ENCODE results near the gene CALB2.
"Not testable (repeated sequence)": the region's sequence is repeated elsewhere in the genome, so short reads cannot be mapped to it uniquely, and the experiment has no call there.

The CALB2 gene, protein sequence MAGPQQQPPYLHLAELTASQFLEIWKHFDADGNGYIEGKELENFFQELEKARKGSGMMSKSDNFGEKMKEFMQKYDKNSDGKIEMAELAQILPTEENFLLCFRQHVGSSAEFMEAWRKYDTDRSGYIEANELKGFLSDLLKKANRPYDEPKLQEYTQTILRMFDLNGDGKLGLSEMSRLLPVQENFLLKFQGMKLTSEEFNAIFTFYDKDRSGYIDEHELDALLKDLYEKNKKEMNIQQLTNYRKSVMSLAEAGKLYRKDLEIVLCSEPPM

GRCh38 chr16:71358464-71358998 is at the start of gene CALB2:
CALB2 (plus strand) TSS chr16:71358723; CDS start chr16:71358793, 70 bp downstream.
- DNase-seq (ENCODE audit: low spot score) = peak; percentile 26

DNA sequence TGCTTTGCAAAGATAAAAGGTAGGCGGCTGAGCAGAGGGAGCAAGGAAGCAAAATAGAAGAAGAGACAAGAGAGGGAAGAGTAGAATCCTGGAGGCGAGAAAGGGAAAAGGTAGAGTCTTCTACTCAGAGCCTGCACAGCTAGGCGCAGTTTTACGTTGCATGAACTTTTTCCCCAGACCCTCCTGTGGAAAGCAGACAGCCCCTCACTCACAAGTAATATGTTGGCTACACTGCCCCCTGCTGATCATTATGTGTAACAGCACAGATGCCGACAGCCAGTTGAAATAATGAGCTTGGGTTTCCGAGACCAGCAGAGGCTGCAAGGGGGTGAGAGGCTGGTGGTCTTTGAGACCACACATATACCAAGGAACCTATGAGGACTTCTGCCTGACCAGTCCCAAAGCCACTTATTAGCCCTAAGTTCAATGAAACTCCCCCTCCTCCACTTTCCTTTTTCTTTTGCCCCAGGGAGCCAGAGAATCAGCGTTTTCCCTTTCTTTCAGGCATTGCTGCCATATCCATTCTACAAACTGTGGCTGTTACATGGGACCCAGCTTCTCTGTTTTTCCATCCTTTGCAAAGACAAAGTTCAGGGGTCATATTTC is 46.9 kb upstream of the CALB2 start:
- DNase-seq (ENCODE audit: low spot score) = no peak

- DNase-seq (ENCODE audit: low spot score) = not testable (repeated sequence)
Observed at GRCh38 chr16:71313591-71313990, 44.9 kb upstream of the CALB2 start.

DNA sequence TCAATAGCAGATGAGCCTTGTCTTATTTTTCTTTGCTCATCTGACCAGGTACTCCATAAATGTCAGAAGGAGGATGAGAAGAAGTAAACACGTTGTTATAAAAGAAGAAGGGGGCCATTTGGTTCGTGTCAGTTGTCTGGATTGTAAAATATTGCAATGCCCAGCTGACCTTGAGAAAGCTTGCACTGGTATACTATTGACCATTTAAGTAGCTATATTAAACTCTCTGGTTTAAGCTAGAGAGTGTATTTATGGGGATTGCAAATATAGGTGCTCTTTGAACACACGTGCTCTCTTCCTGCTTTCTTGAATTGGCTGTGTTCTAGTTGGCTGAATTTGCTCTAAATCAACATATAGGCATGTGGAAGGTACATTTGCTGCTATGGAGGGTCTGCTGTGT is 43.3 kb upstream of the CALB2 start:
- no peak for DNase-seq (ENCODE audit: low spot score)

DNA sequence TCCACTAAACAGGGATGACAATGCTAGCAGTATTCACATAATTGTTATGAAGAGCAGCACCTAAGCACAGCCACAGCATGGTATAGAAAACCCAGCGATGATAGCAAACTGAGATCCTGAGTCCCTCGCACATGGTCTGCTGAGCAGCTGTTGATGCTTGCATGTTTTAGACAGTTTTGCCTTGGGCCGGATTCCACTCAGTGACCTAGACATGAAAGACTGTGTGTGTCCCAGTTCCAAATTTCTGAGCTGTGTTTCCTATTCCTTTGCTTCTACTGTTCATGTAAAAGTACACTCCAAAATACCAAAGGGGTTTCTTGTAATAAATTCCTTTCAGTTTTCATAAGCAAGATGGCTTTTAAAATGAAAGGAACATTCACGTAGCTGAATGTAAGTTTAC is 38.5 kb upstream of the CALB2 start:
- DNase-seq (ENCODE audit: low spot score) = no peak

DNA sequence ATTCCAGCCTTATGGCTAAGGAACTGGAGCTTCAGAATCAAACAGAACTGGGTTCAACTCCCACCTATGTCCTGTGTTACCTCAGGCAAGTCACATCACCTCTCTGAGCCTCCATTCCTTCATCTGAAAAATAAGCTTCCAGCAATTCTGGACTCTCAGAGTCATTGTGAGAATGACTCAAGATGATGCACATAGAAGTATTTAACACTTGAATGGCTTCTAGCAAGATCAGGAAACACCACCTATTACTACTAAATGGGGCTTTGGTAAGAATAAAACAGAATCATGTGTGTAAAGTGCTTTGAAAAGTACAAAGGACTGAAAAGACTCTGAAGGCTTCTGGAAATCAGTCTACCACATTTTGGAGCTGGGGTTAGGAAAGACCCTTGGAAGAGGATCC is 30.8 kb upstream of the CALB2 start:
- DNase-seq (ENCODE audit: low spot score) = no peak

DNA sequence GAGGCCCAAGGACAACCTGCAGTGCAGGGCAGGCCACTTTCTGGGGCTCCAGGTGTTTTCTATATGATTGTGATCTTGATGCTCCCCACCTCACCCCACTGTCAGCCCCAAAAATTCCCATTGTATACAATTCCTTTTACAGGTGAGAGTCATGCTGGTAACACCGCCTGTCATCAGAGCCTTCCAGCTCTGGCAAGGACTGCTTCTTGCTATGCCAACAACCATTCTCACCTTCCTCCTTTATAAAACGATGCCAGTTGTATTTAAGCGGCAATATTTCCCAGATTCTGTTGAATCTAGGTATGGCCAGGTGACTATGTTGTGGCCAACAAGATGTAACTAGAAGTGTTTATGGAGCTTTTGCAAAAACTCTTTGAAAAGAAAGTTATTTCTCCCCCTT is 30.4 kb upstream of the CALB2 start:
- no peak for DNase-seq (ENCODE audit: low spot score)

- DNase-seq (ENCODE audit: low spot score) = no peak
Observed at GRCh38 chr16:71337631-71338030, 20.9 kb upstream of the CALB2 start.

GRCh38 chr16:71338193-71338592 is 20.3 kb upstream of the CALB2 start:
- no peak for DNase-seq (ENCODE audit: low spot score)

DNA sequence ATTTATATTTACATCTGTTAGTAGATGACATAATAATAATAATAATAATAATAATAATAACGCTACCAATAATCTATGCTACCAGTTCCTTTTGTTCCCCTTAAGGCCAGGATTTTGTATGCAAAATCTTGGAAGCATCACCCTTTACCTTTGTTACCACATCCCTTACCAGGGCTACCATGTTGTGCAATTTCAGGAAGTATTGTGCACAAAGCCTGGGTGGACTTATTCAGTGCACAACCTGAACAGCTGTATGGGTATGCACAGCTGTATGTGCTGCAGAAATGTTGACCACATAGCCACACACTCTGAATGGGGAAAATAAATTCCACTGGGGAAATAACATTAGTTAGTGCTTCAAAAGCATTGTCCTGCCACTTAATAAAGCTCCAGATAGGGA is 19.9 kb upstream of the CALB2 start:
- no peak for DNase-seq (ENCODE audit: low spot score)

GRCh38 chr16:71339236-71340171 is 19.0 kb upstream of the CALB2 start:
- no peak for DNase-seq (ENCODE audit: low spot score)

GRCh38 chr16:71340406-71340805 is 18.1 kb upstream of the CALB2 start:
- DNase-seq (ENCODE audit: low spot score) = no peak

- DNase-seq (ENCODE audit: low spot score) = no peak
Observed at GRCh38 chr16:71341881-71342280, 16.6 kb upstream of the CALB2 start.

- DNase-seq (ENCODE audit: low spot score) = no peak
Observed at GRCh38 chr16:71343078-71343477, 15.4 kb upstream of the CALB2 start.

DNA sequence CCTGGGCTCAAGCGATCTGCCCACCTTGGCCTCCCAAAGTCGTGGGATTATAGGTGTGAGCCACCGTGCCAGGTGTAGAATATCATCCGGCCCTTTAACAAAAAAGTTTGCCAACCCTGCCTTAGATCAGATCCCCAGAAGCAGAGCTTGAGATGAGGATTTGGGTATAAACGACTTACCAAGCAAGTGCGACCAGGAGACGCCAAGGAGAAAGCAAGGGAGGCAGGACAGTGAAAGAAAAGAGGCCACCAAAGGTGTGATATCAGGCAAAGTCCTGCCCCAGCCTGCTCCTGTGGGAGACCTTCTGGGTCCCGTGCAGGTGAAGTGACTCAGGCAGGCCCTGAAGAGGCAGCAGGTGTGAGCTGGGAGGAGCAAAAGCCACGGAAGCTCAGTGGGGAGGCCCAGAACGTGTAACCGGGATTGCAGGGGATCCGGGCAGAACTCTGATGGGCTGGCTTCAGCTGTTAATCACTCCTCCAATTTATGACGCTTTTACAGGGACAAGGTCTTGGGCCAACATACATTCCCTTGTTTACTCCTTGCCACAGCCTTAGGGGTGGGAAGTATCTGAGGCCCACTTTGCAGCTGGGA is 14.1 kb upstream of the CALB2 start:
- no peak for DNase-seq (ENCODE audit: low spot score)

DNA sequence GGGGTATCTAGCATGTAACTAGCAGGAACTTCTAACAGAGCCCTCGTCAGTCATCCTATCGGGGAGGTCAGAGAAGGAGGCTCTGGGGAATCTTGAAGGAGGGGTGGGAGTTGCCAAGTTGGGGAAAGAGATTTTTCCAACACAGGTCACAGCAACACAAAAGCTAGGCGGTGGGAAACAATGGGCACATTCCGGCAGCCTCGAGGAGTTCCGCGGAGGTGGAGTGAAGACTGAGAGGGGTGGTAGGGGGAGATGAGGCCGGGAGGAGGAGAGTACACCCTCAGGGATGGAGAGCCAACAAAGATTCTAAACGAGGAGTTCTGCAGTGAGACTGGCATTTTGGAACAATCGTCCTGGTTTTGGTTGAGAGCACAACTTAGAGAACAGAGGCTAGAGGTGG is 13.5 kb upstream of the CALB2 start:
- no peak for DNase-seq (ENCODE audit: low spot score)

DNA sequence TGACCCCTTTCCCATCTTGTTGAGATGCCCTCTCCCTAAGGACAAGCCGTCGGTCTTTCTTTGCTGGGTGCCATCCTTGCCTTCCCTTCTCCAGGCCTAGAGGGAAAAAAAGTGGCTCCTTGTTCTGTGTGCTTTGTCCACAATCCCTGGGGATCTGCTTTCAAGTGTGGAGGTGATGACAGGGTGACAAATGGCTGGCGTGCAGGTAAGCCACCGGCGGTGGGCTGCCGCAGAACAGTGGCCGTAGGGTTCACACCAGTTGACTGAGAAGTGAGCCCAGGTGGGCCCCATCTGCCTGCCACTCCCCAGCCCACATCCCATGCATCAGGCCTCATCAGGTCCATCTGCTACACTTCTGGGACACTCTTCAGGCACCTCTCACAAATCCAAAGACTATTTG is 11.4 kb upstream of the CALB2 start:
- no peak for DNase-seq (ENCODE audit: low spot score)

- DNase-seq (ENCODE audit: low spot score) = no peak
Observed at GRCh38 chr16:71348262-71349085, 10.0 kb upstream of the CALB2 start.

GRCh38 chr16:71350821-71351557 is 7.5 kb upstream of the CALB2 start:
- no peak for DNase-seq (ENCODE audit: low spot score)

- DNase-seq (ENCODE audit: low spot score) = no peak
Observed at GRCh38 chr16:71351558-71351901, 7.0 kb upstream of the CALB2 start.

DNA sequence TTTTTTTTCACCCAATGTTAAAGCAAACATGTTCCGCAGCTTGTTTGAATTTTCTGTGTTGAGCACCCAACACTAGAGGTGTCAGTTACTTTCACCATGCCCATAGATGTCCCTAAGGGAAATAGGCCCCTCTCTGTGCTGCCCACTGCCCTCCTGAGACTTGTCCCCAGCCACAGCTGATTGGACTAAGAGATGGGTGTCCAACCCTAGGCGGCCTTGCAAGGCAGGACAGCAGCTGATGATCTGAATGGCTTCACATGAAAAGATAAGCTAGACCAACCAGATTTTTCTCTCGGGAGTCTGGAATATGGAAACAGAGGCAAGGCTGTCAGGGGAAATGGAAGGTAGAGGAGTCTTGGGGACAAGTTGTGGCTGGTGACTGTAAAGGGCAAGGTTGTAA is 6.1 kb upstream of the CALB2 start:
- no peak for DNase-seq (ENCODE audit: low spot score)

Measured in putamen (tissue), 1 donor.